Lower leg skin (tissue), 3 donors: ENCODE data around the gene MCUB.

Experiments
- CTCF ChIP-seq, 3 donors: fragments of 450-650 bp; IDR thresholded peaks; one replicate each; pipeline ENCODE4 v1.5.1; 2016; ENCODE audit warnings: antibody characterized with exemption in 3 of 3, mild to moderate bottlenecking in 3 of 3, moderate library complexity in 2 of 3
- POLR2A ChIP-seq, 2 donors: fragments of 450-650 bp; IDR thresholded peaks; one replicate each; pipeline ENCODE4 v1.6.1; 2016 to 2017; ENCODE audit warnings: antibody characterized with exemption in 2 of 2, mild to moderate bottlenecking in 1 of 2, moderate library complexity in 1 of 2

DNA sequence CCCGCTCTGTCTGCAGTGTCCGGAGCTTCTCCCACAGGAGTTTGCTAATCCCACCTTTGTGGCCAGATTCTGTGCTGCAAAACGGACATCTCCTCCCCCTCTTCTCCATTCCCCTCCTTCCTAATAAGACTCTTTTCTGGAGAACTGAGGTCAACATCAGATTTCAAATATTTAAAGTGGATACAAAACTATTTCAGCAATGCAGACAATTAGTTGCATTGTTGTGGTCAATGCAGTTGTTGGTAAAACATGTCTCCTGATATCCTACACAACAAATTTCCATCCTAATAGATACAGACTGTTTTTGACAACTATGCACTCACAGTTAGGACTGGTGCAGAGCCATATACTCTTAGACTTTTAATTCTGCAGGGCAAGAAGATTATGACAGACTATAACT lies 5.1 kb upstream of the MCUB start:
- TF ChIP-seq CTCF (IDR thresholded peaks at IDR 0.05): no peak
- TF ChIP-seq POLR2A (IDR thresholded peaks at IDR 0.05): no peak
